HCT116 (cell line): Measurements from ENCODE around the gene PDHX. TPM values are rescaled to one million over a fixed set of nuclear protein-coding genes. Genes with fewer than 3 reads are reported as not detected.

ENCODE experiments used
- ATAC-seq: fragments of 200-7000 bp; cut with Tn5 transposase; 2 replicates; pipeline ENCODE4 v1.9.1; 2020; ENCODE audit warnings: mild to moderate bottlenecking, moderate library complexity
- BruUV-seq: library from RNA; stranded (reverse); fragments of 400-500 nt; replicated peaks from 2 replicates; lab custom pipeline; 2021; lab: Mats Ljungman, UMichigan
- CTCF ChIA-PET: fragments of 300-600 bp; sonication (Branson Sonifier 250); formaldehyde crosslinking; loops from one replicate; lab custom pipeline; 2021; ENCODE audit warnings: antibody characterized with exemption; lab: Charles Lee
- POLR2A ChIA-PET: fragments of 300-600, 350-600 bp; sonication (Branson Sonifier 250); formaldehyde crosslinking; loops from one replicate; lab custom pipeline; 2021; ENCODE audit warnings: antibody characterized with exemption; lab: Charles Lee
- RAD21 ChIA-PET, 2 experiments: fragments of 300-600 bp; sonication (Branson Sonifier 250); formaldehyde crosslinking; loops; one replicate each; lab custom pipeline; 2023; ENCODE audit warnings: low total read pairs in 2 of 2; ENCODE audit not compliant: uncharacterized antibody in 2 of 2, unreplicated experiment in 2 of 2, low non-redundant PET in 1 of 2; lab: Charles Lee
- DNase-seq: peaks from one replicate; pipeline ENCODE4 v3.0.0-alpha.2; 2010; ENCODE audit warnings: low read depth, low spot score
- H2AFZ ChIP-seq: fragments of 200-600 bp; shearing (Covaris generic), sonication (generic); 2 replicates; pipeline ENCODE4 v1.6.1; 2017; ENCODE audit warnings: low read depth, mixed run types, mixed read lengths, antibody characterized with exemption, low read length; ENCODE audit not compliant: poor library complexity, severe bottlenecking
- H3K27ac ChIP-seq: 2 replicates; pipeline ENCODE4 v1.5.1; 2012; ENCODE audit warnings: low read depth, low read length
- H3K27me3 ChIP-seq: fragments of 200-600 bp; sonication (generic); 2 replicates; pipeline ENCODE4 v1.6.1; 2016; ENCODE audit warnings: mixed run types, low read length, mixed read lengths; ENCODE audit not compliant: insufficient read depth
- H3K36me3 ChIP-seq, 2 experiments: fragments of 200-500 bp in 1 of 2; fragments of 200-600 bp in 1 of 2; sonication (Bioruptor generic) in 1 of 2; sonication (generic) in 1 of 2; 2 replicates each; pipeline versions ENCODE4 v1.5.1 to v1.6.1; 2014 to 2016; ENCODE audit warnings: low read length in 2 of 2, inconsistent platforms in 1 of 2, mixed read lengths in 1 of 2, mixed run types in 1 of 2; ENCODE audit not compliant: insufficient read depth in 2 of 2, control insufficient read depth in 1 of 2
- H3K4me1 ChIP-seq, 2 experiments: fragments of 200-600 bp in 1 of 2; sonication (generic) in 1 of 2; 2 replicates each; pipeline versions ENCODE4 v1.5.1 to v1.6.1; 2012 to 2017; ENCODE audit warnings: low read length in 2 of 2, inconsistent platforms in 1 of 2, mild to moderate bottlenecking in 1 of 2, mixed read lengths in 1 of 2, mixed run types in 1 of 2, moderate library complexity in 1 of 2; ENCODE audit not compliant: insufficient read depth in 2 of 2, control insufficient read depth in 1 of 2
- H3K4me2 ChIP-seq: fragments of 200-600 bp; sonication (generic); 2 replicates; pipeline ENCODE4 v1.6.1; 2017; ENCODE audit warnings: mixed run types, low read length, mixed read lengths
- H3K4me3 ChIP-seq, 2 experiments: fragments of 200-600 bp in 1 of 2; sonication (generic) in 1 of 2; replicated peaks in 1 of 2; 2 replicates each; pipeline ENCODE4 v1.5.1; 2011 to 2016; ENCODE audit warnings: low read length in 2 of 2, control low read depth in 1 of 2, low read depth in 1 of 2, mild to moderate bottlenecking in 1 of 2, mixed read lengths in 1 of 2, mixed run types in 1 of 2
- H3K79me2 ChIP-seq: fragments of 200-600 bp; sonication (generic); 2 replicates; pipeline ENCODE4 v1.6.1; 2017; ENCODE audit warnings: mild to moderate bottlenecking, mixed run types, low read length, moderate library complexity, mixed read lengths; ENCODE audit not compliant: insufficient read depth
- H3K9ac ChIP-seq: fragments of 200-600 bp; sonication (generic); 2 replicates; pipeline ENCODE4 v1.6.1; 2016; ENCODE audit warnings: low read length, mixed read lengths
- H3K9me2 ChIP-seq: fragments of 200-600 bp; sonication (generic), shearing (Covaris generic); 2 replicates; pipeline ENCODE4 v1.6.1; 2017; ENCODE audit warnings: mixed run types, mild to moderate bottlenecking, moderate library complexity; ENCODE audit not compliant: insufficient read depth
- H3K9me3 ChIP-seq, 2 experiments: fragments of 200-500 bp in 1 of 2; fragments of 200-600 bp in 1 of 2; sonication (Bioruptor generic) in 1 of 2; sonication (generic) in 1 of 2; 2 replicates each; pipeline ENCODE4 v1.6.1; 2014 to 2017; ENCODE audit warnings: low read length in 2 of 2, mixed read lengths in 2 of 2, inconsistent platforms in 1 of 2, low read depth in 1 of 2, mild to moderate bottlenecking in 1 of 2, mixed run types in 1 of 2, moderate library complexity in 1 of 2; ENCODE audit not compliant: control insufficient read depth in 1 of 2, insufficient read depth in 1 of 2
- H4K20me1 ChIP-seq: fragments of 200-600 bp; sonication (generic), shearing (Covaris generic); 2 replicates; pipeline ENCODE4 v1.6.1; 2017; ENCODE audit warnings: mixed run types, mild to moderate bottlenecking, moderate library complexity; ENCODE audit not compliant: insufficient read depth
- CBX3 ChIP-seq: IDR thresholded peaks from 2 replicates; pipeline ENCODE4 v1.6.1; 2012; ENCODE audit warnings: low read depth
- CEBPB ChIP-seq: IDR thresholded peaks from 2 replicates; pipeline ENCODE4 v1.6.1; 2012; ENCODE audit warnings: low read depth
- CTCF ChIP-seq, 3 experiments: fragments of 200-600 bp in 1 of 3; sonication (generic) in 1 of 3; IDR thresholded peaks in 2 of 3; conservative IDR thresholded peaks in 1 of 3; 2 replicates each; pipeline ENCODE4 v1.5.1; 2012 to 2017; ENCODE audit warnings: low read depth in 2 of 3, low read length in 2 of 3, antibody characterized with exemption in 1 of 3, borderline replicate concordance in 1 of 3, control low read depth in 1 of 3, mild to moderate bottlenecking in 1 of 3, mixed read lengths in 1 of 3, mixed run types in 1 of 3, moderate library complexity in 1 of 3; ENCODE audit not compliant: insufficient read depth in 1 of 3
- EGR1 ChIP-seq: IDR thresholded peaks from 2 replicates; pipeline ENCODE4 v1.6.1; 2012; ENCODE audit warnings: low read depth
- ELF1 ChIP-seq: IDR thresholded peaks from 2 replicates; pipeline ENCODE4 v1.6.1; 2012; ENCODE audit warnings: low read depth, borderline replicate concordance
- EZH2 ChIP-seq: fragments of 200-600 bp; sonication (generic); IDR thresholded peaks from 2 replicates; pipeline ENCODE4 v1.6.1; 2017; ENCODE audit warnings: antibody characterized with exemption, mixed run types
- EZH2phosphoT487 ChIP-seq: fragments of 200-600 bp; IDR thresholded peaks from 2 replicates; pipeline ENCODE4 v1.6.1; 2018; ENCODE audit warnings: antibody characterized with exemption, borderline replicate concordance
- FOSL1 ChIP-seq: IDR thresholded peaks from 2 replicates; pipeline ENCODE4 v1.6.1; 2012; ENCODE audit warnings: low read depth
- JUND ChIP-seq: IDR thresholded peaks from 2 replicates; pipeline ENCODE4 v1.6.1; 2012
- MAX ChIP-seq: IDR thresholded peaks from 2 replicates; pipeline ENCODE4 v1.6.1; 2012
- POLR2A ChIP-seq: IDR thresholded peaks from 2 replicates; pipeline ENCODE4 v1.7.0; 2011; ENCODE audit warnings: borderline replicate concordance; ENCODE audit not compliant: insufficient read depth, insufficient read length; ENCODE audit errors: extremely low read depth
- POLR2AphosphoS5 ChIP-seq: IDR thresholded peaks from 2 replicates; pipeline ENCODE4 v1.6.1; 2011; ENCODE audit warnings: mild to moderate bottlenecking, low read depth, low read length, moderate library complexity
- RAD21 ChIP-seq: IDR thresholded peaks from 2 replicates; pipeline ENCODE4 v1.6.1; 2012; ENCODE audit warnings: low read depth, mild to moderate bottlenecking
- SIN3A ChIP-seq: IDR thresholded peaks from 2 replicates; pipeline ENCODE4 v1.6.1; 2012; ENCODE audit warnings: low read depth
- SP1 ChIP-seq: IDR thresholded peaks from 2 replicates; pipeline ENCODE4 v1.6.1; 2012; ENCODE audit warnings: low read depth
- SRF ChIP-seq: IDR thresholded peaks from 2 replicates; pipeline ENCODE4 v1.6.1; 2012; ENCODE audit warnings: low read depth
- TCF7L2 ChIP-seq: IDR thresholded peaks from 2 replicates; pipeline ENCODE4 v1.7.0; 2011; ENCODE audit warnings: borderline replicate concordance, inconsistent platforms; ENCODE audit not compliant: insufficient read depth, insufficient read length; ENCODE audit errors: extremely low read depth
- YY1 ChIP-seq: IDR thresholded peaks from 2 replicates; pipeline ENCODE4 v1.6.1; 2011; ENCODE audit warnings: low read length, low read depth, moderate library complexity, mild to moderate bottlenecking; ENCODE audit not compliant: insufficient replicate concordance; ENCODE audit errors: extremely low read depth
- ZBTB33 ChIP-seq: IDR thresholded peaks from 2 replicates; pipeline ENCODE4 v1.6.1; 2011; ENCODE audit warnings: mild to moderate bottlenecking, low read length, moderate library complexity; ENCODE audit not compliant: insufficient replicate concordance; ENCODE audit errors: extremely low read depth
- ZFX ChIP-seq: fragments of 450-650 bp; IDR thresholded peaks from 2 replicates; pipeline ENCODE4 v1.6.1; 2017
- ZNF274 ChIP-seq: fragments of 200-500 bp; sonication (Bioruptor generic); IDR thresholded peaks from 2 replicates; pipeline ENCODE4 v1.6.1; 2014; ENCODE audit warnings: mild to moderate bottlenecking, low read depth, low read length, inconsistent platforms
- intact Hi-C: fragments of 100-400 bp; cut with micrococcal nuclease; formaldehyde crosslinking; loops from 2 replicates; pipeline ENCODE4 v1.10.0; 2022
- total RNA-seq: library from RNA; stranded (reverse); gene quantifications from one replicate; pipeline ENCODE4 v1.2.1, GENCODE V29; 2021; ENCODE audit not compliant: unreplicated experiment
- TF ChIP-seq, protein P1 (sequence below): IDR thresholded peaks from 2 replicates; pipeline ENCODE4 v1.6.1; 2012

The PDHX gene
- total RNA-seq, 1 experiment from 2014 or later, result 36.6 TPM

GRCh38 chr11:35031867-35032266, 115.4 kb downstream of the PDHX start:
- ATAC-seq, result no peak
- RAD21 ChIA-PET, result interaction anchor here in 1 of 2 experiments (1.6 kb wide), 1 partner anchor 22 kb away, joined by 3 read pairs; no protein-coding TSS in a partner anchor
- Histone ChIP-seq H4K20me1 (no peaks in the 10 kb centered on the region), H3K4me1 (peaks cover 27 to 58% of the 10 kb centered on the region in 2 experiments), H3K27ac (peak overlapping the region; percentile 70; the same call in 1 of the 2 replicates), H3K9ac (peak overlapping the region; percentile 52; the same call in 1 of the 2 replicates), H2AFZ (peak overlapping the region; percentile 36), H3K79me2 (no peaks in the 10 kb centered on the region), H3K36me3 (no peaks in the 10 kb centered on the region), H3K4me3 (no peak overlapping the region), H3K9me2 (no peaks in the 10 kb centered on the region), H3K9me3 (no peaks in the 10 kb centered on the region), H3K4me2 (peak overlapping the region; percentile 84), H3K27me3 (no peaks in the 10 kb centered on the region)
- no peak for DNase-seq
- CTCF ChIA-PET, result interaction anchor here (1.1 to 2.9 kb wide), 2 partner anchors 22 to 23 kb away, joined by 3 to 10 read pairs; no protein-coding TSS in a partner anchor
- POLR2A ChIA-PET, result interaction anchor here (4.1 to 4.7 kb wide), 2 partner anchors 22 to 107 kb away, joined by 18 to 28 read pairs; partner anchors contain the start of gene CD44
- BruUV-seq, result no TSS peak
- intact Hi-C loops, result no loop called here
- TF ChIP-seq ZNF274 (no peak), SP1 (peak; percentile 63), ELF1 (no peak), POLR2A (no peak), CBX3 (peak; percentile 66; the same call in 1 of the 2 replicates), SRF (no peak; the same call in 1 of the 2 replicates), EZH2phosphoT487 (no peak), EGR1 (no peak), MAX (peak; percentile 65; the same call in 1 of the 2 replicates), ZBTB33 (no peak), CTCF (IDR thresholded peaks at IDR 0.05 in 2 of 3, conservative IDR thresholded peaks at IDR 0.05 in 1 of 3; ENCODE audit: borderline replicate concordance in 1 of 3, insufficient read depth in 1 of 3, low read depth in 2 of 3, low read length in 2 of 3) (no peak), JUND (peak; percentile 53), ZFX (no peak), EZH2 (no peak), FOSL1 (peak; percentile 56; the same call in 1 of the 2 replicates), POLR2AphosphoS5 (no peak), RAD21 (peak; percentile 9; the same call in 1 of the 2 replicates), CEBPB (no peak), YY1 (no peak), TCF7L2 (no peak), SIN3A (no peak; the same call in 1 of the 2 replicates)
- TF ChIP-seq, protein P1, sequence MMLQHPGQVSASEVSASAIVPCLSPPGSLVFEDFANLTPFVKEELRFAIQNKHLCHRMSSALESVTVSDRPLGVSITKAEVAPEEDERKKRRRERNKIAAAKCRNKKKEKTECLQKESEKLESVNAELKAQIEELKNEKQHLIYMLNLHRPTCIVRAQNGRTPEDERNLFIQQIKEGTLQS, result no peak
